Stimulated activated CD8-positive, alpha-beta memory T cell treated with anti-CD3 and anti-CD28 coated beads, Interleukin-15, amount 100 ng/mL, for 4 hours (primary cell): ENCODE data around the gene SPSB3.

Experiments used
- DNase-seq, 2 donors: peaks; one replicate each; pipeline ENCODE4 v3.0.0-alpha.2; 2020; ENCODE audit warnings: low read depth in 2 of 2

SPSB3 gene

GRCh38 chr16:1763521-1764511 is 18.6 kb downstream of the SPSB3 start:
- no peak for DNase-seq

DNA sequence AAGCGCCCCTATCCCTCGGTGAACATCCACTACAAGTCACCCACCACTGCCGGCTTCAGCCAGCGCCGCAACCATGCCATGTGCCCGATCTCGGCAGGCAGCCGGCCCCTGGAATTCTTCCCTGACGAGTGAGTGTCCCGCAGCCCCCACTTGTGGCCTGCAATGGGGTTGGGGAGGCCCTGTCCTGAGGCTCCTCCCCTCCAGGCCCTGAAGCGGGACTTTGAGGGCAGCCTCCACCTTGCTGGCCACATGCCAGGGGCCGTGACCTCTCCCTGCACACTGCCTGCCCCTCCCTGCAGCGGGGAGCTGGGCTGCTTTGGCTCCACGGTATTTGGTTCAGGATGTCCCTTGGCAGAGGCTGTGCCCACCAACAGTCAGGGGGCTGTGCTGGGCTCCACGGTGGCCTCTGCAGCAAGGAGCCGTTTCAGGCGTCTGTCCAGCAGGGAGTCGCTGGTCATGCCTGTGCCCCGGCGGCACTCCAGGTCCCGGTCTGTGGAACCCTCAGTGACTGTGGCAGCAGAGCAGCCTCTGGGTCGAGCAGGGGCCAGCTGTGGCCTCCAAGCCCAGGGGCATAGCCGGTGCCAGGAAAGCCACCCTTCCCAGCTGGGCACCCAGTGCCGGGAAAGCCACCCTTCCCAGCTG is 19.4 kb downstream of the SPSB3 start:
- no peak for DNase-seq

DNA sequence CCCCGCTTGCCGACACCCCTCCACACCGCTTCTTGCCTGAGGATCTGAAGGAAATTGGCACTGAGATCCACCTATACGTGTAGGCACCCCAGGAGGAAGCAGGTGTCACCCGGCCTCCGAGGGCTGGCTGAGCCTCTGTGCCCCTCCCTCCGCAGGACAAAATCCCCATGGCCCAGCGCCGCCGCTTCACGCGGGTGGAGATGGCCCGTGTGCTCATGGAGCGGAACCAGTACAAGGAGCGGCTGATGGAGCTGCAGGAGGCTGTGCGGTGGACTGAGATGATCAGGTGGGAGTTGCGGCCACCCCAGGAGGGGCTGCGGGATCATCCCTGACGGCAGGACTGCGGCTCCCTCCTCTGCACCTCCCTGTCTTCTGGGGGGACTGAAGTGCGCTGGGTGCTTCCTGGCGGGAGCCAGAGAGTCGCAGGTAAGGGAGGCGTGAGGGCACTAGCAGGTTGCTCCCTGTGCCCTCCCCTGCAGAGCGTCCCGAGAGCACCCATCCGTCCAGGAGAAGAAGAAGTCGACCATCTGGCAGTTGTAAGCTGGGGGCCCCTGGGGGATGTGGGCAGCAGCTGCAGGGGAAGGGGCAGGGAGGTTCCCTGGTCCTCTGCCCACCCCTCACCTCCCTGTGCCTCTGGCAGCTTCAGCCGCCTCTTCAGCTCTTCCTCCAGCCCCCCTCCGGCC is 20.0 kb downstream of the SPSB3 start:
- DNase-seq = no peak

- no peak for DNase-seq
Observed at GRCh38 chr16:1761751-1762150, 20.6 kb downstream of the SPSB3 start.

GRCh38 chr16:1760911-1761310 is 21.5 kb downstream of the SPSB3 start:
- no peak for DNase-seq

DNA sequence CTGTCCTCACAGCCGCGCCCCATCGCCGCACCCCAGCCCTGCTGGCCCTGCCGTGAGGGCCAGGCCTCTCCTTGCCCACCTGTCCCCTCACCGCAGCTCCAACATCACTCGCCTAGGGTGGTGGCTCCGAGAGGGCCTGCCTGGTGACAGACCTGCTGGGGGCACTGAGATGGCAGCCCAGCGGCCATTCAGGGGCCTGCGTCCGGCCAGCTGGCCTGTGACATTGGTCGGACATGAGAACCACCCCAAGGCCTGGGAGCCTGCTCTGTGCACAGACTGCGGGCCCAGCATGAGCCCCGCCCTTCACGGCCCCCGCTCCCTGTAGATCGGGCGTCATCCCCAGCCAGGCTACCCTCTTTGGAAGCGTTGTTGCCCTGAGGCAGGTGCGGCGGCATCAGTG is 22.9 kb downstream of the SPSB3 start:
- DNase-seq = no peak

GRCh38 chr16:1758923-1759322 is 23.4 kb downstream of the SPSB3 start:
- DNase-seq = no peak

GRCh38 chr16:1757714-1758461 is 24.5 kb downstream of the SPSB3 start:
- no peak for DNase-seq

DNA sequence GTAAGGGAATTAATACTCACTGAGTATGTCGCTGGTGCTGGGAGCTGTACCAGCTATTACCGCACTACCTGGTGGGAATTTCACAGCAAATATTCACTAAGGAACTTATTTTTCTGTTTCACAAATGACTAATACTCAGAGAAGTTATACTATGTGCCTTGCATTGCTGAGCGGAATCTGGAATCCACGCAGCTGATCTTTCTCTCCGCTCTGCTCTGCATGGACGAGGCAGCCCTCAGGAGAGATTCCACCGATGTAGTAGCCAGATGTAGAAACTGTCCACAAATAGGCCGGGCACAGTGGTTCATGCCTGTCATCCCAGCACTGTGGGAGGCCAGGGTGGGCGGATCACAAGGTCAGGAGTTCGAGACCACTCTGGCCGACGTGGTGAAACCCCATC is 28.2 kb downstream of the SPSB3 start:
- DNase-seq = no peak

GRCh38 chr16:1752853-1753252 is 29.5 kb downstream of the SPSB3 start:
- no peak for DNase-seq

- no peak for DNase-seq
Observed at GRCh38 chr16:1751946-1752345, 30.4 kb downstream of the SPSB3 start.

GRCh38 chr16:1749152-1750117 is 32.9 kb downstream of the SPSB3 start:
- DNase-seq = no peak

- DNase-seq = no peak
Observed at GRCh38 chr16:1747934-1748333, 34.4 kb downstream of the SPSB3 start.

DNA sequence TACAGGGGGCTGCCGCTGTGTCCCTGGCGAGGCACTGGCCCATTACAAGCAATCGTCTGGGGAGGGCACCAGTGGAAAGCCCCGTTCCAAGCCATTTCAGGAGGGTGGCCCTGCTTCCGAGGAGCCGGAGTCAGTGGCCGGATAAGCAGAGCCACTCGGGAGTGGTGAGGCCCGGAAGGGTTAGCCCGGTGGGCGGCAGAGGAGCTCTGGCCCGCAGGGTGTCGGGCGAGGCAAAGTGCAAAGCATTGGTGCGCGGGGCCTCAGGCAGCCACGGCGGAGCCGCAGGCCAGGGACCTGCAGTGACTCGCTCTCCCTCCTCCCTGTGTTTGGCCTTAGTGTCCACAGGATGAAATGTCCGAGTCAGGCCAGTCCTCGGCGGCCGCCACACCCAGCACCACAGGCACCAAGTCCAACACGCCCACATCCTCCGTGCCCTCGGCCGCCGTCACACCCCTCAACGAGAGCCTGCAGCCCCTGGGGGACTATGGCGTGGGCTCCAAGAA is 35.6 kb downstream of the SPSB3 start:
- DNase-seq = no peak

DNA sequence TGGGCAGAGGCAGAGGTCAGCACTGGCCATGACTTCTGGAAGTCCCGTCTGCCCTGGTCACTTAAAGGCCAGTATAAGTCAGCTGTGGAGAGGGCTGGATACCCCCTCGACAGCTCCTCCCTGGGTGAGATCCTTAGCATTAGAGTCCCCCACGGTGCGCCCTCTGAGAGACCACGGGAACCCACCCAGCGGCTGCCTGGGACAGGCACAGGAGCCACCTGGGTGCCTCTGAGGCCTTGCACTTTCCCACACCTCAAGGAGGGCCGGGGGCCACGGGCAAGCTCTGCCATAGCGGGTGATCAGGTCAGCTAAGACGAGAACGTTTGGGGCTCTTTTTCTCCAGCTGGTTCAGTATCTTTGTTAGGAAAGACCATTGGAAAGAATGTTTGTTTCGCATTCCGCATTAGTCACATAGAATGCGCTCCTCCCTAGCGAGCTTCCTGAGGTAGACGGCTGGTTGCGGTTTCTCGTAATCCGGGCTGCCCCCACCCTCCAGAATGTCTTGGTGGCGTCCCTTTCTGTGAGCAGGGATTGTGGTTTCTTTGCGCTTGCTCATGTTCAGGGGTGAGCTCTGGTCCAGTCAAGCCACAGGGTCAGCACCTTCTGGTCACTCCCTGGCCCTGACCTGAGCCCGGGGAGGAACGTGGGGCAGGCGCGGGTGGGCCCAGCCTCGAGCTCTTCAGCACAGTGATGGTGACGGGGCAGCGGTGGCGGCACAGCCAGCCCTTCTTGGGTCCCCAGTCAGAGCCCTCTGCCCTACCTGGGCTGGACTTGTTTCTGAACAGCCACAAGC is 36.3 kb downstream of the SPSB3 start:
- no peak for DNase-seq

DNA sequence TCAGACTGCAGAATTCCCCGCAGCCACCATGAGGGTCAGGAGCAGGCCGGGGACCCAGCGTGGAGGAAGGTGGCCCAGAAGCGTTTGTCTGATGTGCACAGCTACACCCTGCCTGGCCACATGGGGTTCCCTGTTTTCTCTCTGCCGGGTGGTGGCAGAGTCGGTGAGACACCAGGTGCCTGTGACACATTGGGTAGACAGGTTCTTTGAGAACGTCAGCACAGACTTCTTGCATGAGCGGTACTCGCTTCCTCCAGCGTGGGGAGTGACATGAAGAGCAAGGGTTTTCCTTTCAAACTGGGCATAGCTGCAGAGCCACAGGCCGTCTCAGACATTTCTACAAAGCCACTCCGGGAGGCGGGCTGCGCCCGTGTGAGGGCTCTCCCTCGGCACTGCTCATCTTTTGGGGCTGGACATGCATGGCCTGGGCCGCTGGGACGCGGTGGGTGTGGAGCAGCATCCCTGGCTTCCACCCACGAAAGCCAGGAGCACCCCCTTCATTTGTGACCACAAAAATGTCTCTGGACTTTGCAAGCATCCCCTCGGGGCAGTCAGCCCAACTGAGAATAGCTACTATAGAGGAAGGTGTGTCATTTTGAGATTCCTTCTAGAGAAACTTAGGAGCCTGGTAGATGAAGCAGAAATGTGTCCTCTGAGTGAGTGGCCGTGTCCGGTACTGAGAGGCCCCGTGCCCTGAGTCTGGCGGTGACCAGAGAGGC is 37.0 kb downstream of the SPSB3 start:
- no peak for DNase-seq

DNA sequence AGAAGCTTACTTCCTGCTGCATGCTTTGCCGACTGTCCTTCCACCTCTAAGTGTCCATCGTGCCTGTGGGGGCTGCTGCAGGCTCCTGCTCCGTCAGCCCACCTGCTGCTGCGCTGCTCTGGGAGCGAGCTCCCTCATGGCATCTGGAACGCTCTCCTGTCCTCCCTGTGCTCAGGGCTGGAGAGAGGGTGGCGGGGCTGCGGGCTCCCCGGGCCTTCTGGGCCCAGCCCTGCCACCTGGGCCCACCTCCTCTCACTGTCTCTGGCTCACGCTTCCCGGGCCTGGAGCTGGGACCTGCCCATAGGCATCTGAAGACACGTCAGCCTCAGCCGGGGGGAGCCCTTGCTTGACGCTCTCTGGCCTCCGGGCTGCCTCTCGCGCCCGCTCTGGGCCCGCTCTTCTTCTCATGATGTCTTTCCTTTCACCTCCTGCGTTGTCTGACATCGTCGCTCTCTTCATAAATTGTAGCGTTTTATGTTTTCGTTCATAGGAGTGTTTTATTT is 38.0 kb downstream of the SPSB3 start:
- no peak for DNase-seq
